ENCODE results near the gene WFIKKN1. TPM values are rescaled to one million over a fixed set of nuclear protein-coding genes. Genes with fewer than 3 reads are reported as not detected.

WFIKKN1 gene
- total RNA-seq, 1 donor from 2014 or later: 0.56 TPM

GRCh38 chr16:588889-589657 lies 41.7 kb upstream of the WFIKKN1 start:
- DNase-seq (ENCODE audit: extremely low spot score, unreplicated experiment): peak; percentile 99
- Mint-ChIP-seq H3K36me3 (ENCODE audit: unreplicated experiment) (peaks cover 2% of the 10 kb centered on the region), H3K4me1 (ENCODE audit: unreplicated experiment) (peaks cover 37% of the 10 kb centered on the region), H3K9me3 (ENCODE audit: unreplicated experiment) (no peaks in the 10 kb centered on the region), H3K4me3 (ENCODE audit: unreplicated experiment) (peak overlapping the region; percentile 98), H3K27ac (ENCODE audit: unreplicated experiment) (peak overlapping the region; percentile 100), H3K27me3 (ENCODE audit: unreplicated experiment) (no peaks in the 10 kb centered on the region)
- TF ChIP-seq CTCF (IDR thresholded peaks at IDR 0.05): no peak

DNA sequence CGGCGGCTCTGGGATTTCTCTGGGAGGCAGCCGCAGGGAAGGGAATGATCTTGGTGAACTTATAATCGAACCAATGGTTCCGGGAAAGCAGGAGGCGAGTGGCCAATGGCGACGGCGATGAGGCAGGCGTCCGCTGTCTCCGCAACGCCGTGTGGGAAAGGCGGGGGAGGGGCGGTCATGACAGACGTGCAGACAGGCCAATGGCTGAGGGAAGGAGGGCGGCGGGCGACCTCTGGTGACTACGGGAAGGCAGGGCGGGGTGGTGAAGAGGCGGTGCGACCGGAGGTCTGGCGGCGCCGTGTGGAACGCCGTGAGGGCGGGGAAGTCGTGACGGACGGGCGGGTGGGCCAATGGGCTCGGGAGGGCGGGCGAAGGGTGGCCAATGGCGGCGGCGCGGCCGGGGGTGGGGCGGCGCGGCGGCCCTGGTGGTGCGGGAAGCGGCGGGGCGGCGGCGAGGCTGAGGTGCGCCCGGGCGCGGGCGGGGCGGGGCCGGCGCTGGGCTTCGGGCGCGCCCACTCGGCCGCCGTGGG lies 41.1 kb upstream of the WFIKKN1 start, which contains the start of gene RAB40C:
Gene RAB40C, plus strand, starts transcription at position 409 of the 530 bp plus-strand sequence. CDS start 226 bp downstream, outside the sequence.
- H3K4me1 Mint-ChIP-seq (ENCODE audit: unreplicated experiment): peaks cover 37% of the 10 kb centered on the region
- no peaks in the 10 kb centered on the region for H3K9me3 Mint-ChIP-seq (ENCODE audit: unreplicated experiment)
- no peak for TF ChIP-seq CTCF (IDR thresholded peaks at IDR 0.05)
- peaks cover 2% of the 10 kb centered on the region for H3K36me3 Mint-ChIP-seq (ENCODE audit: unreplicated experiment)
- H3K27me3 Mint-ChIP-seq (ENCODE audit: unreplicated experiment): no peaks in the 10 kb centered on the region
- DNase-seq (ENCODE audit: extremely low spot score, unreplicated experiment): peak; percentile 100
- H3K4me3 Mint-ChIP-seq (ENCODE audit: unreplicated experiment): peak within 1 kb of the TSS; percentile 98
- peak within 1 kb of the TSS; percentile 100 for H3K27ac Mint-ChIP-seq (ENCODE audit: unreplicated experiment)

- peak; percentile 9 for TF ChIP-seq CTCF (IDR thresholded peaks at IDR 0.05)
- Mint-ChIP-seq H3K27me3 (ENCODE audit: unreplicated experiment) (no peaks in the 10 kb centered on the region), H3K9me3 (ENCODE audit: unreplicated experiment) (no peaks in the 10 kb centered on the region), H3K27ac (ENCODE audit: unreplicated experiment) (peak overlapping the region; percentile 48), H3K36me3 (ENCODE audit: unreplicated experiment) (peaks cover 2% of the 10 kb centered on the region), H3K4me1 (ENCODE audit: unreplicated experiment) (peaks cover 37% of the 10 kb centered on the region), H3K4me3 (ENCODE audit: unreplicated experiment) (peak overlapping the region; percentile 79)
- no peak for DNase-seq (ENCODE audit: extremely low spot score, unreplicated experiment)
Observed at GRCh38 chr16:590188-590814, 40.5 kb upstream of the WFIKKN1 start.

DNA sequence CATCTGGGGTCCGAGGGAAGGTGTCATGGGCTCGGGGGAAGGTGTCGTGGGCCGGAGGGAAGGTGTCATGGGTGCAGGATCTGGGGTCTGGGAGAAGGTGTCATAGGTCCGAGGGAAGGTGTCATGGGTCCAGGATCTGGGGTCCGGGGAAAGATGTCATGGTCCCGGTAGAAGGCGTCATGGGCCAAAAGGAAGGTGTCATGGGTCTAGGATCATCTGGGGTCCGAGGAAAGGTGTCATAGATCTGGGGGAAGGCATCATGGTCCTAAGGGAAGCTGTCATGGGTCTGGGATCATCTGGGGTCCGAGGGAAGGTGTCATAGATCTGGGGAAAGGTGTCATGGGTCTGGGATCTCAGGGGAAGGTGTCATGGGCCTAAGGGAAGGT lies 40.0 kb upstream of the WFIKKN1 start:
- Mint-ChIP-seq H3K4me3 (ENCODE audit: unreplicated experiment) (peak overlapping the region; percentile 79), H3K27me3 (ENCODE audit: unreplicated experiment) (no peaks in the 10 kb centered on the region), H3K9me3 (ENCODE audit: unreplicated experiment) (no peaks in the 10 kb centered on the region), H3K36me3 (ENCODE audit: unreplicated experiment) (peaks cover 2% of the 10 kb centered on the region), H3K4me1 (ENCODE audit: unreplicated experiment) (peaks cover 37% of the 10 kb centered on the region), H3K27ac (ENCODE audit: unreplicated experiment) (peak overlapping the region; percentile 48)
- TF ChIP-seq CTCF (IDR thresholded peaks at IDR 0.05): no peak
- no peak for DNase-seq (ENCODE audit: extremely low spot score, unreplicated experiment)

GRCh38 chr16:591231-591630 lies 39.6 kb upstream of the WFIKKN1 start:
- TF ChIP-seq CTCF (IDR thresholded peaks at IDR 0.05): no peak
- Mint-ChIP-seq H3K4me1 (ENCODE audit: unreplicated experiment) (peaks cover 37% of the 10 kb centered on the region), H3K4me3 (ENCODE audit: unreplicated experiment) (peak overlapping the region; percentile 79), H3K27me3 (ENCODE audit: unreplicated experiment) (no peaks in the 10 kb centered on the region), H3K36me3 (ENCODE audit: unreplicated experiment) (peaks cover 6% of the 10 kb centered on the region), H3K27ac (ENCODE audit: unreplicated experiment) (peak overlapping the region; percentile 48), H3K9me3 (ENCODE audit: unreplicated experiment) (no peaks in the 10 kb centered on the region)
- DNase-seq (ENCODE audit: extremely low spot score, unreplicated experiment): no peak

All from osteocyte (in vitro differentiated cells).